Uterus (tissue), 4 donors: Measurements from ENCODE around the gene ACOT7. TPM values are rescaled to one million over a fixed set of nuclear protein-coding genes. Genes with fewer than 3 reads are reported as not detected.

Experiments used
- DNase-seq, 2 donors: peaks; one replicate each; pipeline ENCODE4 v3.0.0-alpha.2; 2019 to 2020
- H3K27ac ChIP-seq, 2 donors: fragments of 200-600 bp; sonication (generic); 1 replicate in 1 of 2; 2 replicates in 1 of 2; pipeline ENCODE4 v1.5.1; 2016 to 2018
- H3K27me3 ChIP-seq, 2 donors: fragments of 200-600 bp; sonication (generic); one replicate each; pipeline ENCODE4 v1.5.1; 2018 to 2019; ENCODE audit warnings: control low read depth in 1 of 2
- H3K36me3 ChIP-seq, 2 donors: fragments of 200-600 bp; sonication (generic); one replicate each; pipeline ENCODE4 v1.5.1; 2019; ENCODE audit warnings: control low read depth in 1 of 2
- H3K4me1 ChIP-seq, 2 donors: fragments of 200-600 bp; sonication (generic); one replicate each; pipeline ENCODE4 v1.5.1; 2018 to 2019; ENCODE audit warnings: control low read depth in 1 of 2
- H3K4me3 ChIP-seq, 2 donors: fragments of 200-600 bp; sonication (generic); 1 replicate in 1 of 2; 2 replicates in 1 of 2; pipeline ENCODE4 v1.5.1; 2018 to 2019; ENCODE audit warnings: mild to moderate bottlenecking in 1 of 2
- H3K9me3 ChIP-seq, 2 donors: fragments of 200-600 bp; sonication (generic); one replicate each; pipeline ENCODE4 v1.5.1; 2019; ENCODE audit warnings: control low read depth in 1 of 2
- POLR2A ChIP-seq, 2 donors: fragments of 450-650 bp; IDR thresholded peaks; one replicate each; pipeline ENCODE4 v1.6.1; 2016; ENCODE audit warnings: antibody characterized with exemption in 2 of 2, mild to moderate bottlenecking in 1 of 2, moderate library complexity in 1 of 2
- intact Hi-C: fragments of 100-400 bp; cut with DNase I; formaldehyde crosslinking; loops from one replicate; pipeline ENCODE4 v1.15.1; 2023; ENCODE audit warnings: low total_unique reads
- total RNA-seq, 4 donors: library from RNA; depleted of rRNA in 3 of 4; stranded (reverse); fragments of >200 nt in 3 of 4; gene quantifications; one replicate each; pipeline versions ENCODE4 v1.1.0 to v1.2.4, GENCODE V29; 2014 to 2023
- TF ChIP-seq, protein P1 (sequence below), 4 experiments: fragments of 200-600 bp in 2 of 4; fragments of 450-650 bp in 2 of 4; sonication (generic) in 2 of 4; IDR thresholded peaks; one replicate each; pipeline ENCODE4 v1.5.1; 2016 to 2019; ENCODE audit warnings: antibody characterized with exemption in 4 of 4, mild to moderate bottlenecking in 2 of 4, moderate library complexity in 1 of 4
- donor health status: DM: yes; HTN: yes; CAD: no.

Gene ACOT7
- total RNA-seq, 4 donors from 2014 or later: 7.4 to 27.6 (median 12.4) TPM

GRCh38 chr1:6260433-6260934 lies 133.1 kb downstream of the ACOT7 start:
- H3K36me3 ChIP-seq: no peaks in the 10 kb centered on the region
- peak in 1 of 2 donors; percentile 58 for DNase-seq
- H3K4me1 ChIP-seq: peaks cover 0 to 9% of the 10 kb centered on the region in 2 donors
- H3K4me3 ChIP-seq: peak overlapping the region; percentile 43 to 47
- no peaks in the 10 kb centered on the region for H3K9me3 ChIP-seq
- TF ChIP-seq POLR2A (IDR thresholded peaks at IDR 0.05): no peak
- TF ChIP-seq, protein P1, sequence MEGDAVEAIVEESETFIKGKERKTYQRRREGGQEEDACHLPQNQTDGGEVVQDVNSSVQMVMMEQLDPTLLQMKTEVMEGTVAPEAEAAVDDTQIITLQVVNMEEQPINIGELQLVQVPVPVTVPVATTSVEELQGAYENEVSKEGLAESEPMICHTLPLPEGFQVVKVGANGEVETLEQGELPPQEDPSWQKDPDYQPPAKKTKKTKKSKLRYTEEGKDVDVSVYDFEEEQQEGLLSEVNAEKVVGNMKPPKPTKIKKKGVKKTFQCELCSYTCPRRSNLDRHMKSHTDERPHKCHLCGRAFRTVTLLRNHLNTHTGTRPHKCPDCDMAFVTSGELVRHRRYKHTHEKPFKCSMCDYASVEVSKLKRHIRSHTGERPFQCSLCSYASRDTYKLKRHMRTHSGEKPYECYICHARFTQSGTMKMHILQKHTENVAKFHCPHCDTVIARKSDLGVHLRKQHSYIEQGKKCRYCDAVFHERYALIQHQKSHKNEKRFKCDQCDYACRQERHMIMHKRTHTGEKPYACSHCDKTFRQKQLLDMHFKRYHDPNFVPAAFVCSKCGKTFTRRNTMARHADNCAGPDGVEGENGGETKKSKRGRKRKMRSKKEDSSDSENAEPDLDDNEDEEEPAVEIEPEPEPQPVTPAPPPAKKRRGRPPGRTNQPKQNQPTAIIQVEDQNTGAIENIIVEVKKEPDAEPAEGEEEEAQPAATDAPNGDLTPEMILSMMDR (IDR thresholded peaks at IDR 0.05): no peak
- H3K27ac ChIP-seq: peak overlapping the region; percentile 76 to 77
- intact Hi-C loops: no loop called here
- H3K27me3 ChIP-seq: no peaks in the 10 kb centered on the region

- Histone ChIP-seq H3K4me1 (peaks cover 0 to 9% of the 10 kb centered on the region in 2 donors), H3K4me3 (peak overlapping the region; percentile 43 to 47), H3K9me3 (no peaks in the 10 kb centered on the region), H3K27me3 (no peaks in the 10 kb centered on the region), H3K36me3 (no peaks in the 10 kb centered on the region), H3K27ac (peak overlapping the region; percentile 76 to 77)
- TF ChIP-seq, protein P1 (IDR thresholded peaks at IDR 0.05): peak in 1 of 4 experiments; percentile 4
- no peak for TF ChIP-seq POLR2A (IDR thresholded peaks at IDR 0.05)
- intact Hi-C loops: no loop called here
- peak; percentile 85 to 91 for DNase-seq
Measured at GRCh38 chr1:6259491-6260362, 133.8 kb downstream of the ACOT7 start.

GRCh38 chr1:6258675-6259074 lies 134.9 kb downstream of the ACOT7 start:
- Histone ChIP-seq H3K4me3 (no peak overlapping the region), H3K9me3 (no peaks in the 10 kb centered on the region), H3K27ac (no peak overlapping the region), H3K4me1 (peaks cover 0 to 9% of the 10 kb centered on the region in 2 donors), H3K36me3 (no peaks in the 10 kb centered on the region), H3K27me3 (no peaks in the 10 kb centered on the region)
- no peak for TF ChIP-seq POLR2A (IDR thresholded peaks at IDR 0.05)
- TF ChIP-seq, protein P1 (IDR thresholded peaks at IDR 0.05): no peak
- intact Hi-C loops: no loop called here
- no peak for DNase-seq

DNA sequence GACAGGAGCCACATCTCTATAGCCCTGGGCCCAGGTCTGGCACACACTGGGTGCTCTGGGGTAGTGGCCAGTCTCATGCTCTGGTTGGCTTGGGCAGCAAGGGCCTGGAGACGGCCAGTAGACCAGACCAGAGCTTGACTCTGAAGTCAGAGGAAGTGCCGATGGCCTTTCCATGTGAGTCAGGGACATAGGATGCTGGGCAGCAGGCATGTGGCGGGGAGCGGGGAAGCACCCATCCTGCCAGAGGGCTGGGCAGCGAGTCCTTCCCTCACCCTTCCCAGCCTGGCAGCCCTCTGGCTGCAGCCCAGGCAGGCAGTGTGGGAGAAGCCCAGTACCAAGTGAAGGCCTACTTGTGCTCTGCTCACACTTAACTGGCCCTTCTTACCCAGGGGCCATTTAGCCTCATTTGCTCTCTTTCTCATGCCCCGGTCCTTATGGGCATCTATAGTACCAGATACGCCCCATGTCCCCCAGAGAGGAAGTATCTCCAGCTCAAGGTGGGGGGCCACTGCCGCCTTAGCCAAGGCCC lies 136.0 kb downstream of the ACOT7 start:
- Histone ChIP-seq H3K27me3 (no peaks in the 10 kb centered on the region), H3K4me1 (no peaks in the 10 kb centered on the region), H3K4me3 (no peak overlapping the region), H3K9me3 (no peaks in the 10 kb centered on the region), H3K36me3 (no peaks in the 10 kb centered on the region), H3K27ac (no peak overlapping the region)
- no peak for TF ChIP-seq POLR2A (IDR thresholded peaks at IDR 0.05)
- TF ChIP-seq, protein P1 (IDR thresholded peaks at IDR 0.05): no peak
- intact Hi-C loops: no loop called here
- DNase-seq: no peak

DNA sequence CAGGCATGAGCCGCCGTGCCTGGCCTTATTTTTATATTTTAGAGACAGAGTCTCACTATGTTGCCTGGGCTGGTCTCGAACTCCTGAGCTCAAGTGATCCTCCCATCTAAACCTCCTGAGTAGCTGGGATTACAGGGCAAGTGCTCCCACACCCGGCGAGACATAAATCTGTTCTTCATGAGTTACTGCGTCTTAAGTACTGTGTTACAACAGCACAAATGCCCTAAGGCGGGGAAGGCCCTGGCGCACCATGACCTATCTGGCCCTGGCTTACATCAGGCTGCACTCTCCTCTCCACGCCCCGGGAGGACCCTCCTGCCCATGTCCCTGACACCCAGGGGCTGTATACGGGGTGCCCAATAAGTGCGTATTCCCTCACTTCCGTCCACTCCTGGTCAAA lies 136.9 kb downstream of the ACOT7 start:
- no peak for DNase-seq
- Histone ChIP-seq H3K36me3 (no peaks in the 10 kb centered on the region), H3K4me3 (no peak overlapping the region), H3K4me1 (no peaks in the 10 kb centered on the region), H3K27me3 (no peaks in the 10 kb centered on the region), H3K9me3 (no peaks in the 10 kb centered on the region), H3K27ac (no peak overlapping the region)
- TF ChIP-seq, protein P1 (IDR thresholded peaks at IDR 0.05): no peak
- no peak for TF ChIP-seq POLR2A (IDR thresholded peaks at IDR 0.05)
- intact Hi-C loops: no loop called here
